HT-29 (cell line): Measurements from ENCODE around the gene ZFY. TPM values are rescaled to one million over a fixed set of nuclear protein-coding genes. Genes with fewer than 3 reads are reported as not detected.
"Not testable (repeated sequence)": the region's sequence is repeated elsewhere in the genome, so short reads cannot be mapped to it uniquely, and the experiment has no call there.

Experiments used
- DNase-seq: peaks from one replicate; pipeline ENCODE4 v3.0.0-alpha.2; 2015; ENCODE audit warnings: low spot score
- small RNA-seq: library from RNA; depleted of rRNA; stranded (forward); fragments of <200 nt; gene quantifications from one replicate; pipeline ENCODE3, GENCODE V24; 2014
- total RNA-seq: library from RNA; depleted of rRNA; stranded (reverse); fragments of >200 nt; shearing (Covaris generic); gene quantifications from 2 replicates; pipeline ENCODE4 v1.2.3, GENCODE V29; 2014; rRNA removed

Gene ZFY
- total RNA-seq, 1 experiment from 2014 or later: not detected

- DNase-seq: no peak
Observed at GRCh38 chrY:2973110-2973751, 38.0 kb downstream of the ZFY start.

GRCh38 chrY:2979283-2979682, 44.1 kb downstream of the ZFY start:
- no peak for DNase-seq

GRCh38 chrY:2984491-2984890, 49.3 kb downstream of the ZFY start:
- no peak for DNase-seq

GRCh38 chrY:2987178-2987577, 52.0 kb downstream of the ZFY start:
- not testable (repeated sequence) for DNase-seq

GRCh38 chrY:2997369-2997768, 62.2 kb downstream of the ZFY start:
- DNase-seq: not testable (repeated sequence)

- no peak for DNase-seq
Observed at GRCh38 chrY:3002190-3002589, 67.0 kb downstream of the ZFY start.

- no peak for DNase-seq
Observed at GRCh38 chrY:3002680-3003515, 67.7 kb downstream of the ZFY start.

- DNase-seq: no peak
Observed at GRCh38 chrY:3003516-3003830, 68.3 kb downstream of the ZFY start.

GRCh38 chrY:3003846-3004245, 68.7 kb downstream of the ZFY start:
- DNase-seq: no peak

- DNase-seq: not testable (repeated sequence)
Observed at GRCh38 chrY:3006031-3006430, 70.8 kb downstream of the ZFY start.

- DNase-seq: no peak
Observed at GRCh38 chrY:3007967-3008366, 72.8 kb downstream of the ZFY start.

- DNase-seq: no peak
Observed at GRCh38 chrY:3012226-3012625, 77.0 kb downstream of the ZFY start.

- DNase-seq: no peak
Observed at GRCh38 chrY:3016594-3016993, 81.4 kb downstream of the ZFY start.

GRCh38 chrY:3018546-3018945, 83.4 kb downstream of the ZFY start:
- no peak for DNase-seq

GRCh38 chrY:3019584-3019983, 84.4 kb downstream of the ZFY start:
- no peak for DNase-seq

- DNase-seq: no peak
Observed at GRCh38 chrY:3021176-3021575, 86.0 kb downstream of the ZFY start.

- no peak for DNase-seq
Observed at GRCh38 chrY:3023606-3024005, 88.4 kb downstream of the ZFY start.

- DNase-seq: no peak
Observed at GRCh38 chrY:3025357-3025756, 90.2 kb downstream of the ZFY start.

Small RNA genes lying within 50 kb of the gene (small RNA-seq; reads per million reads assigned to genes)
- not detected for gene EEF1A1P41

Other genes starting within 250 kb of the ZFY start
- not detected in 2 replicates for gene SRY, start 147.7 kb upstream of the ZFY start, total RNA-seq
- gene RPS4Y1, start 93.8 kb upstream of the ZFY start, total RNA-seq: not detected in 2 replicates